Limb (tissue), 2 donors: ENCODE measurements around the gene BTN2A1.
"Not testable (repeated sequence)": the region's sequence is repeated elsewhere in the genome, so short reads cannot be mapped to it uniquely, and the experiment has no call there.

ENCODE experiments used
- DNase-seq, 2 donors: peaks; one replicate each; pipeline ENCODE4 v3.0.0-alpha.2; 2016; ENCODE audit errors: extremely low spot score in 2 of 2

Gene BTN2A1

DNA sequence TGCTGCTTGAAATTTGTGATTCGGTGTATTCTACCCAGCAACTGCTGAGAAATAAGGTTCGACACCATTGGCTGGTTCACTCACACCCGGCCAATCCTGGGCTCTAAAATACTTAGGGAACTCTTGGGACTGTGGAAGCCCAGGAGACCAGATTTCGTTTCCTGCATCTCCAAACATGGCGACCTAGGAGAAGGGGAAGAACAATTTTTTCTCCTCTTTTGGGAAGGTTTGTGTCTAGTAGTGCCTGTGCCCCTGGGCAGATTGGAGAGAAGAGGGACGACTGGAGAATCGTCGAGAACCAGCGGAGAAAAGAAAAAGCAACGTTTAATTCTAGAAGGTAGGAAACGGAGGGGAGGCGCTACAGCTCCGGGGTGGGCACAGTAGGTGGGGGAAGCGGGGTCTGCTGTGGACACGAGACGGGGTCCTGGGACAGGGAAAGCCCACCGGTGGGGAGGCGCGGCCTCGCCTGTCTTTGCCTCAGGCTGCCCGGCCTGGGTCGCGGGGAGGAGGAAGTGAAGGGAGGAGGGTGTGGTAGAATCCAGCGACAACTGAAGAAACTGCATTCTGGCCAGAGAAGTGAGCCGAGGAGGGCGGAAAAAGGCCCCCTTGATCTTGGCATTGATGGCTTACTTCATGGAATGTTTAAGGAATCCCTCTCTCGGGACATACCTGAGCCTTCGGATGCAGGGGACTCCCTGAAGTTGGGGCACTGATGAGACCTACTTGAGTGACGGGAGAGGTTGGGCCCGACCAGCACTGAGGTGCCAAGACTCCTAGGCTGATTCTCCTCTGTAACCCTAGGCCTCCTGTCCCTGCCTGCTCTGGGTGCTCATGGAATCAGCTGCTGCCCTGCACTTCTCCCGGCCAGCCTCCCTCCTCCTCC lies at the start of gene BTN2A1:
Gene BTN2A1, plus strand, starts transcription at position 150 of the 883 bp plus-strand sequence. Its CDS starts 682 bp downstream, at position 832.
- DNase-seq: peak; percentile 84 to 95

DNA sequence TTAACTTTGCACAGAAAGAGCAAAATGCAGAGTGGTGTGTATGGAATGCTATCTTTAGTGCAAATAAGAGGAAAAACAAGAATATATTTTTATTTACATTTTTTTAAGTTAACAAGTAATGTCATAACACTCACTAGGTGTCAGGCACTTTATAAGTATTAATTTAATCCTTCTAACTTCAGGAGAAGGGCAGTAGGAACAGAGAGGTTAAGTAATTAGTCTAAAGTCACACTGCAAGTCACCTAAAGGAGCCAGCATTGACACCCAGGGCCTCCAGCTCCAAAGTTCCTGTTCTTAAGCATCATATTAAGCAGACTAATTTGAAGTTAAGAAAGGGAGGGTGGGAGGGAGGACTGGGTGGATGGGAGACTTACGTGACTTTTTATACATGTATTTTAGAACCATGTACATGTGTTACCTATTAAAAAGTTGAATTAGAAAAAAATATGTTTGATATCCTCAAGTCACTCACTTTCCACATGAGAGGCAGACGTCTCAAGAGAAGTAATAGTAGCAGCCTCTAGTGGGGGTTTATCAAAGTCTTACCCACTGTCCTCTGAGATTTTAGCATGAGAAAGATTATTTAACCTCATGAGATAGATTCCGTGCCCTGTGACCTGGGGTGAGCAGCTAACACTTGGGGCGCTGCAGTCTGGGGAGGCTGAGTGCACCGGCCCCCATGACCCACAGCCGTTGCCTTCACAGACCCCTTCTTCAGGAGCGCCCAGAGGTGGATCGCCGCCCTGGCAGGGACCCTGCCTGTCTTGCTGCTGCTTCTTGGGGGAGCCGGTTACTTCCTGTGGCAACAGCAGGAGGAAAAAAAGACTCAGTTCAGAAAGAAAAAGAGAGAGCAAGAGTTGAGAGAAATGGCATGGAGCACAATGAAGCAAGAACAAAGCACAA lies 48.7 kb upstream of the BTN2A1 start:
- DNase-seq: no peak

DNA sequence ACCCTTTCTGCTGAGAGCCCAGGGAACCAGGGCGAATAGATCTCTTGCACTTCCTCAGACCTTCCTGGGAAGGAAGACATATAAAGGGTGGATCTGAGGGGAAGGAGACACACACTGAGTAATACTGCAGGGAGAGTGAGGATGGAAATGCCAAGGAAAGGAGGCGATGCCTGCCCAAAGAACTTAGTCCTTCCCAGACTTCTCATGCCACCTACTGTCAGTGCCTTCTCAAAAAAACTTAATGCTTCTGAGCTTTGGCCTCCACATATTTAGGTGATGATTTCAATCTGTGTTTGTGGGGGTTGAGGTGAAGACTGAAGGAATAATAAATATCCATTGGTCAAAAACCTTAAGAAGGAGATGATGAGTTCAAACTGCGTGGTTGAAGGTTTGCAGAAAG lies 46.0 kb upstream of the BTN2A1 start:
- no peak for DNase-seq

DNA sequence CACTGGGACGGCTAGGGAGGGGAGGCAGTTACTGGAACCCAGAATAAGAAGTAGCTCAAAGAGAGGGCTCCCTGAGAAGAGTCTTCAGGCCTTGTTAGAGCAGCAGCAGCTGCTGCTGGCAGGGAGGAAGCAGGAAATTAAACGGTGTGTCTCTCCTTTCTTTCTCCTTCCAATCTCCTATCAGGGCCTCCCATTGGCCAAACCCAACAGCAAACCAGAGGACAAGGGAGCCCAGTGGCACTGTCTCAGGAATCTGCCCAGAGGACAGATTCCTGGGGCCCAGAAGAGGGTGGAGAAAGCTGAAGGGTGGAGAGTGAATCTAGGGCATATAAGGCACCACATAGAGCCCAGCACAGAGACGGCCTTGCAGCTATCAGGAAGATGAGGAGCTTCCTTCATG lies 45.5 kb upstream of the BTN2A1 start:
- DNase-seq: no peak

DNA sequence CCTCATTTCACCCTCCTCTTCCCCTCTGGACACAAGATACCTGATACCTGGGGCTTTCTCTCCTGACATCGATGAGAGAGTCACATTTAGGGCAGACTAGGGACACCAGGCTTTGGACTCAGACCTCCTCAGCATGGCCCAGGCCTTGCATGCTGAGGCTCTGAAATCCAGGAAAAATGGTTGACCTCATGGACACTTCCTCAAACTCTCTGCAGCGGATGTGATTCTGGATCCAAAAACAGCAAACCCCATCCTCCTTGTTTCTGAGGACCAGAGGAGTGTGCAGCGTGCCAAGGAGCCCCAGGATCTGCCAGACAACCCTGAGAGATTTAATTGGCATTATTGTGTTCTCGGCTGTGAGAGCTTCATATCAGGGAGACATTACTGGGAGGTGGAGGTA lies 44.8 kb upstream of the BTN2A1 start:
- DNase-seq: no peak

DNA sequence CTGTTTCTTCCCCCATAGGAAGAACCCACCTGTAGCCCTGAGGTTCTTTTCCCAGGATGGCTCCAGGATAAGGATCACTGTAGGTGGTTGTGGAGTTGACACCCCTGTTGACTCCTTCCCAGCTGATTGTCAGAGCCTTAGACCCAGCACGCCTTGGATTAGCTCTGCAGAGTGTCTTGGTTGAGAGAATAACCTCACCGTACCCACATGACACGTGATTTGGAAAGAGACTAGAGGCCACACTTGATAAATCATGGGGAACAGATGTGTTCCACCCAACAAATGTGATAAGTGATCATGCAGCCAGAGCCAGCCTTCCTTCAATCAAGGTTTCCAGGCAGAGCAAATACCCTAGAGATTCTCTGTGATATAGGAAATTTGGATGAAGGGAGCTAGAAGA lies 43.5 kb upstream of the BTN2A1 start:
- DNase-seq: no peak

DNA sequence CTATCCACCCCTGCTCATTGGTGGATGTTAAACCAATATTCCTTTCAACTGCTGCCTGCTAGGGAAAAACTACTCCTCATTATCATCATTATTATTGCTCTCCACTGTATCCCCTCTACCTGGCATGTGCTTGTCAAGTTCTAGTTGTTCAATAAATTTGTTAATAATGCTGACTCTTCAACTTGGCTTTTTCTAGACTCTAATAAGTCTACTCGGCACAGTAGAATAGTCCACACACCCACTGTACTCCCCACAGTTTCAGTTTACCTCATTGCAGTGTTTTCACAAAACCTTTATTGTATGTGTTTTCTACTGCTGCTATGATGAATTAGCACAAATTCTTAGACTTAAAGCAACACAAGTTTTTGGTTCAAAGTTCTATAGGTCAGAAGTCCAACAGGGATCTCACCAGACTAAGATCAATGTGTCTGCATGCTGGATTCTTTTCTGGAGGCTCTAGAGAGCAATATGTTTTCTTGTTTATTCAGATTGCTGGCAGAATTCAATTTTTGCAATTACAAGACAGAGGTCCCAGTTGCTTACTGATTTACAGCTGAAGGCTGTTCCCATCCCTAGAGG lies 42.6 kb upstream of the BTN2A1 start:
- no peak for DNase-seq

DNA sequence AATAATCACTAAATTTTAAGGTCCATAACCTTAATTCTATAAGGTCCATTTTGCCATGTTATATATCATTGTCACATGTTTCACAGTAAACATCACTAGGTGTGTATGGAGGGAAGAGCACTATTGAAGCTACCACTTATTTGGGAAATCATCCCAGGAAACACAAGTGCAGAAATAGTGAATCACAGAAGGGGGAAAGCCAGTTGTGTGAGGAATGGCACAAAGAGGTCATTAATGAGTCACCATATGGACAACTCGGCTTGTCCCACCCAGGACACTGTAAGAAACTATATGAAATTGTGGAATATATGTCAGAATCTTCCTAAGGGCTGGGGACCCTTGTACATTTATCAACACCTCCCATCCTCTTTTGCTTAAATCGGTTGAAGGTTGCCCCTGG lies 42.0 kb upstream of the BTN2A1 start:
- no peak for DNase-seq

DNA sequence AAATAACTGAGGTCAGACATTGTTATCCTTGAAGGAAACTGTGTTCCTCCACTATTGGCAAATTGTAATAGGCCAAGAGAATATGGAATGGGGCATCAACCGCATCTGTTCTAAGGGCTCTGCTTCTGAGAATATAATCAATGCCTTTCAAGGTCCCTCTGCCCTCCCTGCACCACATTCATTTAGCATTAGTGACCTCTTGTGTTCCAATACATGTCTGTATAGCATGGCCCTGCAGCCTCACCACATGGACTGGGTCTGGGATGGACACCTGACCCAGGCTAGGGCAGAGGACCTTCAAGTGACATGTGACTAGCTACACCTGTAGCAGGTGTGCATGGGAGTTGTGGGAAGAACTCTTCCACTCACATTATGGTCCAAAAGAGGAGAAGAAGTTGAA lies 41.5 kb upstream of the BTN2A1 start:
- no peak for DNase-seq

DNA sequence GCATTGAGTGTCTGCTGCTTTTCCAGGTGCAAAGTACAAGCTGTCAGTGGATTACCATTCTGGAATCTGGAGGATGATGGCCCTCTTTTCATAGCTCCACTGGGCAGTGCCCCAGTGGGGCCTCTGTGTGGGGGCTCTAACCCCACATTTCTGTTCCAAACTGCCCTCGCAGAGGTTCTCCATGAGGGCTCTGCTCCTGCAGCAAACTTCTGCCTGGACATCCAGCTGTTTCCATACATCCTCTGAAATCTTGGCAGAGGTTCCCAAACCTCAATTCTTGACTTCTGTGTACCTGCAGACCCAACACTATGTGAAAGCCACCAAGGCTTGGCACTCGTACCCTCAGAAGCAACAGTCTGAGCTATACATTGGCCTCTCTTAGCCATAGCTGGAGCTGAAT lies 39.7 kb upstream of the BTN2A1 start:
- DNase-seq: not testable (repeated sequence)

DNA sequence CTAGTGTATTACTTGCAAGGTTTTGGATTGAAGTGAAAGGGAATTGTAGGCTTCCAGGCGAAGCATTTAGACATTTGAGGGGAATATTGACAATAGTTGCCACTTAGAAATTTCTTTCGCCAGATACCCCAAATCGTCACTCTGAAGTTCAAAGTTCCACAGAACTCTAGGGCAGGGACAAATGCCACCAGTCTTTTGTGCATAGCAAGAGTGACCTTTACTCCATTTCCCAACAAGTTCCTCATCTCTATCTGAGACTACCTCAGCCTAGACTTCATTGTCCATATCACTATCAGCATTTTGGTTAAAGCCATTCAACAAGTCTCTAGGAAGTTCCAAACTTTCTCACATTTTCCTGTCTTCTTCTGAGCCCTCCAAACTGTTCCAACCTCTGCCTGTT lies 39.0 kb upstream of the BTN2A1 start:
- not testable (repeated sequence) for DNase-seq

DNA sequence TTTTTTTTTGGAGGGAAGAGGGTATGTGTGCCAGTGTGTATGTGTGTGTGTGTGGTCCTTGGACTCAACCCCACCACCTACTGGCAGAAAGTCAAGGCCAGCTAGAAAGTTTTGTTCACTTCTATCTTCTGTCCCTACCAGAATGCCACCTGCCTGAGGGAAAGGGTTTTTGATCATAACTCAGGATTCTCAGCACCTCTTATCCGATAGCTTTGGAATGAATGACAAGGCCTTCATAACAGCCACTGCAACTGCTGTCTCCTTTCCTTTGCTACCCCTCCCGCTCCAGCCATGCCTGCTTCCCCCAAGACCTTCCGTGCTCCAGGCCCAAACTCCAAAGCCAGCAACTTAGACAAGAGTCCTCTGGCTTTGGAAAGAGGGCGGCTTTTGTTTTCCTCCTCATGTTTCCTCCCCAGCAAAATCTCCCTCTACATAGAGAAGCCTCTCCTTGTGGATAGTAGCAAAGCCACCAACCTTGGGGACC lies 37.0 kb upstream of the BTN2A1 start:
- peak; percentile 5 to 59 for DNase-seq

DNA sequence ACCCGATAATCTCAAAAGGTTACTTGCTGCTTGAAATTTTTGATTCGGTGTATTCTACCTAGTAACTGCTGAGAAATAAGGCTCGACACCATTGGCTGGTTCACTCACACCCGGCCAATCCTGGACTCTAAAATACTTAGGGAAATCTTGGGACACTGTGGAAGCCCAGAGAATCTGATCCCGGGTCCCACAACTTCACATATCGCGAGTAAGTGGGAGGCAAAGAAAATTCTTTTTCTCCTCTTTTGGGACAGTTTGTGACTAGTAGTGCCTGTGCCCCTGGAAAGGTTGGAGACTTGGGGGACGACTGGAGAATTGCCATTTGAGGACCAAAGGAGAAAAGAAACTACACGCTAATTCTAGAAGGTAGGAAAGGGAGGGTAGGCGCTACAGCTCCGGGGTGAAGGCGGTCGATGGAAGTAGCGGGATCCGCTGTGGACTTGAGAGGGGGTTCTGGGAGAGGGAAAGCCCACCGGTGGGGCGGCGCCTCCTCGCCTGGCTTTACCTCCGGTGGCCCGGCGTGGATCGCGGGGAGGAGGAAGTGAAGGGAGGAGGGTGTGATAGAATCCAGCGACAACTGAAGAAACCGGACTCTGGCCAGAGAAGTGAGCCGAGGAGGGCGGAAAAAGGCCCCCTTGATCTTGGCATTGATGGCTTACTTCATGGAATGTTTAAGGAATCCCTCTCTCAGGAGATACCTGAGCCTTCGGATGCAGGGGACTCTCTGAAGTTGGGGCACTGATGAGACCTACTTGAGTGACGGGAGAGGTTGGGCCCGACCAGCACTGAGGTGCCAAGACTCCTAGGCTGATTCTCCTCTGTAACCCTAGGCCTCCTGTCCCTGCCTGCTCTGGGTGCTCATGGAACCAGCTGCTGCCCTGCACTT lies 36.3 kb upstream of the BTN2A1 start:
- DNase-seq: peak; percentile 77 to 94

DNA sequence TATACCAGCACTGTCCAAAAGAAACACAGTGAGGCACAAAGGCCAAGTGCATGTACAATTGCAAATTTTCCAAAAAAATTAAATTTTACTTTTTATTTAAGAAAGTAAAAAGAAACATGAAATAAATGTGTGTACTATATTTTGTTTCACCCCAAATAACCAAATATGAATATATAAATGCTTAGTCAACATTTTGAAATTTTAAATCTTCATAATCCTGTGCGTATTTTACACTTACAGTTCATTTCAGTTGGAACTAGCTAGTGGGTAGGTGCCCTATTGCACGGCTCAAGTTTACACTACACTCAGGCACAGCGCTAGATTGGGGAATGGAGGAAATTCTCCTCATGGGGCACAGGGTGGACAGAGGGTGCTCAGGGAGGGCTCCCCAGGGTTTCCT lies 35.4 kb upstream of the BTN2A1 start:
- DNase-seq: no peak

DNA sequence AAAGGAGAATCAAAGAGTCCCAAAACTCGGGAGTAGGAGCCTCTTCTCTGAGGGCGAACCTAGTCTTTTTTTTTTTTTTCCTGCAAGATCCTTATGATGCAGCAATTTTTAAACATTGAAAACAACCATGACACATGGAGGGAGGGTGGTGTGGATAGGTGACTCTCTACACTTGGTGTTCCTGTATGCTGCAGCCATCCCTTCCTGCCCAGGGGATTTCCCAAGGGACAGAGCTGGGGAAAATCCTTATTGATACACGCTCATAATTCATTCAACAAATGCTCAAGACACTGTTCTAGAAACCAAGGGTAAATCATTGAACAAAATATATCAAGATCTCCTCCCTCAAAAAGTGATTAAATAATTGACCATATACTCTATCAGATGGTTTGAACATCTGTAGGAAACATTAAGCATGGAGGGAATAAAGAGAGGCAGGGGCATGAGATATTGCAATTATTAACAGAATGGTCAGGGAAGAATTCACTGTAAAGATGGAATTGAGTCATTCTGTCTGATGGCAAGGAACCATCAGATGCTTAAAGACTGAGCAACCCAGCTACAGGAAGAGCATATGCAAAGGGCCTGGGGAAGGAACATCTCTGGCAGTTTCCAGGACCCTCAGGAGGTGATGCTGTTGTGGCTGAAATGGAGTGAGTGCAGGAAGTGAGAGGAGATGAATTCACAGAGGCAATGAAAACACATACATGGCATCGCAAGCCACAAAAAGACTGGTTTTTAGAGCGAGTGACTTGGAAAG lies 30.9 kb upstream of the BTN2A1 start:
- DNase-seq: no peak

DNA sequence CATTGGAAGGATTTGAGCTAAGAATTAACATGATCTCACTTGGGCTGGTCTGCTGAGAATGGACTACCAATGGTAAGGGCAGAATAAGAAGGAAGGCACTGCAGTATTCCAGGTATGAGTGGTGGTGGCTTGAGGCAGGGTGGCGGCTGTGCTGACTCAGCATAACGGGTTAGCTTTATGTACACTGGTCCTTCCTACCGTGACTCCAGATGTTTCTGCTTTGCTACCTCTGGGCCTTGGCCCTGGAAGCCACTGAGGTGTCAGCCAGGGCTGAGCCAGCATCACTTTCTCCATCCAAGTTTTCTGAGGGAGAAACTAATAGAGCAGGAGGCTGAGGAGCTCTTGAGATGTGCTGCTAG lies 30.3 kb upstream of the BTN2A1 start:
- DNase-seq: no peak

DNA sequence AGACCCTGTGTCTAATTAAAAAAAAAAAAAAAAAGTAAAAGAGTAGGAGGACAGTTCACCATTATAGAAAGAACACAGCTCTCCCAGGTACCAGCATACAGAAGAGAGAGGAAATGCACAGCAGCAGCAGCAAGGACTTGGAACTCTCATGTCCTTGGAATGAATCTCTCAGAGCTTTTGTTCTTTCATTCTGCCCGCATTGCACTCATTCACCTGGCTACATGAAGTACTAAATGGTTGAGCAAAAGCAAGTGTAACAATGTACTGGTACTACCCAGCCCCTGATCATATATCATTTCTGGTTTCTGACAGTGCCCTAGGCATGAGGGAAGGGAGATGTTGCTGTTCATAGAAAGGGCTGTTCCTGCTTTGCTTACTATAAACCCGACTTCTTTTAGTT lies 29.5 kb upstream of the BTN2A1 start:
- DNase-seq: no peak

DNA sequence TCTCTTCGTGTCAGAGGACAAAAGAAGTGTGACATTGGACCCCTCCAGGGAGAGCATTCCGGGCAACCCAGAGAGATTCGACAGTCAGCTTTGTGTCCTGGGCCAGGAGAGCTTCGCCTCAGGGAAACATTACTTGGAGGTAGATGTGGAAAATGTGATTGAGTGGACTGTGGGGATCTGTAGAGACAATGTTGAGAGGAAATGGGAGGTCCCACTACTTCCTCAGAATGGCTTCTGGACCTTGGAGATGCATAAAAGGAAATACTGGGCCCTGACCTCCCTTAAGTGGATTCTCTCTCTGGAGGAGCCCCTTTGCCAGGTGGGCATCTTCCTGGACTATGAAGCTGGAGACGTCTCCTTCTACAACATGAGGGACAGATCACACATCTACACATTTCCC lies 27.0 kb upstream of the BTN2A1 start:
- DNase-seq: no peak

DNA sequence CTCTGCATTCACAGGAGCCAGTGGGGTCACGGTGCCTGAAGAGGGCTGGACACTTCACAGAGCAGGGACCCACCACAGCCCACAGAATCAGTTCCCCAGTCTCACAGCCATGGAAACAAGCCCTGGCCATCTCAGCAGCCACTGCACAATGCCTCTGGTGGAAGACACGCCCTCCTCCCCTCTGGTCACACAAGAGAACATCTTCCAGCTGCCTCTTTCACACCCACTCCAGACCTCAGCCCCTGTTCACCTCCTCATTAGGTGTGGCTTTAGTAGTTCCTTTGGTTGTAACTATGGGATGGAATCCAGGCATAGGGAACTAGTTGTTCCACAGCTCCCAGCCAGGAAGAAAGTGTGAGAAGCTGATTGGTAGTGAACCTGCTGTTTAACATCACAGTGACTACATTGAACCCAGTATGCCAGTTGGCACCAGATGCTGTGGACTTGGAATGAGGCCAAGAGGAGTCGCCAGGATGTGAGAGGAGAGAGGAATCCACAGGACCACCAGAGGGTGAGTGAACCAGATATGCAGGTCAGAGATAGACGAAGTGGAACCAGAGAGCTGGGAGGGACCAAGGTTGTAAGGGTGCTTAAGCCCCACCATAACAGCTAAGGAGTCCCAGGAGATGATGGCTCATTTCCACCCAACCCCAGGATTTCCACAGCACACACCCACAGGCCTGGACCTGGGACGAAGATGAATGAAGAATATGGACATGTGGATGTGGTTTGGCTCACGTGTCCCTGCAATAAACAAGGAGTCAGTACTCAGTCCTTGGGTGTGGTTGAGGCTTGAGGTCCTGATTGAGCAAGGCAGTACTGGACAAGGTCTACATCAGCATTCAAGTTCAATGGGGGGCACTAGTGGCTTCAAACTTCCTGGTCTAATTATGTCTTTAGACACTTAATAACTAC lies 26.2 kb upstream of the BTN2A1 start:
- no peak for DNase-seq
